GM21786 (cell line): ENCODE data around the gene ZDHHC14.

Experiments used
- ATAC-seq: cut with Tn5 transposase; IDR thresholded peaks from one replicate; pipeline ENCODE4 v1.9.1; 2021; ENCODE audit not compliant: unreplicated experiment

The ZDHHC14 gene

DNA sequence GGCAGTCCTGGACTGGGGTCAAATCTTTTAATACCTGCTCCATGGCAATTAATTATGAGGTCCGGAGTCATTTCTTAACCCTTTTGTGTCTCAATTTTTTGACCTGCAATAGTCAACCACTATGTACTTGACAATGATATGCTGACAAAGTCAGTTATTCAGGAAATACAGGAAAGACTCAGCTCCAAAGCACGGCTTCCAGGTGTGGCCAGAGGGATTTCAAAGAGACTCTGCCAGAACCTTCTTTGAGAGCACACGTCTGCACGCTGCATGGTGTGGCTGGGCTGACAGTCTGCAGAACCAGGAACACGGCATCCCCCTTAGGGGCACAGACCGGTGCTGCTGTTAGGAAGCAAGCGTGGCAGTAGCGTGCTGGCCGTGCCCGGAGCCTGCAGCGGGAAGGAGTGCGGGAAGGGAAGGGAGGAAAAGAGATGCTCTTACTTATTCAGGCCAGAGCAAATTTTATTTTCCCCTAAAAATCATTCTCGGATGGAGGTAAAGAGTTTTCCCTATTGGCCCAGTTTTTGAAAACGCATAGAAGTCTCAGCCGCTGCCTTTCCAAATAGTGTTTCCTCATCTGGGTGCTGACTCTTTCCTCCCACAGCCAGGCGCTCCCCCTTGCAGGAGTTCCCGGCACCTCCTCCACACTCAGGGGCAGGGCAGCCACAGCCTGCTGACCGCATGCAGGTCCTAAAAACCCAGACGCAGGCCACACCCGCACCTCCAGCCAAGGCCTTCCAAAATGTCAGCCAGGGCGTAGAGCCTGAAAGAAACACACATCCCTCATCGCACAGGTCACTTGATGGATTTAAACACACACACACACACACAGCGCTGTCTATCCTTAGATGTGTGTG is 254.6 kb downstream of the ZDHHC14 start:
- no peak for ATAC-seq

DNA sequence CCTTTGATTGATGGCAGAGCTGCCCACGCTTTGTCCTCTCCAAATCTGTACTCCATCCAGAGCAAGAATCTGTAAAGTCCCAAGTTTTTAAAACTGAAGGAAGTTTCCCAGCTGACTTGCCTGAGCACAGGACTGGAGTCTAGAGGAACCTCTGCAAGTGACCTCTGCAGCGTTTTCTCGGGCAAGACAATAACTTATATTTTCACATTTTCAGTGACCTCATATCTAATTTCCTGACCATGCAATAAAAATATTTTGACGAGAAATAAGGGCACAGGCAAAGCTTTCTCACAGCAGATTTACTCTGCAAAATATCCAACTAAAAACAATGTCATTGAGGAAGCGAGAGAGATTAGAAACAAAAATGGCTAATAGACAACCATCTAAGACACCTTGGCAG is 256.5 kb downstream of the ZDHHC14 start:
- no peak for ATAC-seq

DNA sequence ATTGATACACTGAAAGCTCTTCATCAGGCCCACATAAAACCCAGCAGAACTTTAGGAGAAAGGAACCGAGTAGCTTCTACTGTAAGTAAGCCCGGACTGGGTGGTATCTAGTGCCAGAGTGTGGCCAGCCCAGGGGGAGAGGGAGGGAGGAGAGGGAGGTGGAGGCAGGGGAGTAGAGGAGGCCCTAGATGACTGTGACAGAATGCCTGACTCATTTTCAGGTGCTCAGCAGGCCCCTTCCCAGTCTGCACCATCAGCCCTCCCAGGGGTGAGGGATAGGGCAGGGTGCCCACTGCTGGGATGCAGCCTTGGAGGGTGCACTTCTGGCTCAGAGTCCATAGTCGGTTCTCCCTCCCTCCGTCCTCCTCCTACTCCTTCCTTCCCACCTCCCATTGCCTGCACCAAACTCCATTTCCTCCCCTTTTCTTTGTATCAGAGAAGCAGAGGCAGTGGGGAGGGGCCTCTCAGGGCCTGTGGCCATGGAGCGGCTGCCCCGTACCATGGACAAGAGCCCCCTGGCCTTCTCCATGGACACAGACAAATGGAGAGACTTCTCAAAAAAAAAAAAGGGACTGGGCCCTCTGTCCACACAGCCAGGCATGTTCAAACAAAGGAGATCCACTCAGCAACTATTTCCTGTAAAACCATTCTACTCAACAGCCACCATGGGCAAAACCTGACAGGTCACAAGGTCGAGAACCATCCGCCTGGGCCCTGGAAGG is 257.1 kb downstream of the ZDHHC14 start:
- ATAC-seq: no peak

DNA sequence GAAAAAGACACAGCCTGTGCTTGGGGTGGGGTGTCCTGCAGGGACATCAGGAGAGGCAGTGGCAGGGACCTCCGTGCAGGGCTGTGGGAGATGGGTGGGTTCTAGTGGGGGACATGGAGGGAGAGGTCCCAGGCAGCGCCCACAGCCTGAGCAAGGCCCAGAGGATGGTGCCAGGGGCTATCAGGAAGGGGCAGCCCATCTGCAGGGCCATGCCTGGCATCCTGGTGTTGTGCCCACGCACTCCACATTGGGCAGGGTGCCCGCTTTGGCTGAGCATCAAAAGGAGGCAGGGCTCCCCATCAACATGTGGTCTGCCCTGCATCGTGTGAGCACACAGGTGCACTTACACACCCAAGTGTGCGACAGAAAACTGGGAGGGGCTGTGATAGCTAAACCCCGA is 257.8 kb downstream of the ZDHHC14 start:
- ATAC-seq: no peak

DNA sequence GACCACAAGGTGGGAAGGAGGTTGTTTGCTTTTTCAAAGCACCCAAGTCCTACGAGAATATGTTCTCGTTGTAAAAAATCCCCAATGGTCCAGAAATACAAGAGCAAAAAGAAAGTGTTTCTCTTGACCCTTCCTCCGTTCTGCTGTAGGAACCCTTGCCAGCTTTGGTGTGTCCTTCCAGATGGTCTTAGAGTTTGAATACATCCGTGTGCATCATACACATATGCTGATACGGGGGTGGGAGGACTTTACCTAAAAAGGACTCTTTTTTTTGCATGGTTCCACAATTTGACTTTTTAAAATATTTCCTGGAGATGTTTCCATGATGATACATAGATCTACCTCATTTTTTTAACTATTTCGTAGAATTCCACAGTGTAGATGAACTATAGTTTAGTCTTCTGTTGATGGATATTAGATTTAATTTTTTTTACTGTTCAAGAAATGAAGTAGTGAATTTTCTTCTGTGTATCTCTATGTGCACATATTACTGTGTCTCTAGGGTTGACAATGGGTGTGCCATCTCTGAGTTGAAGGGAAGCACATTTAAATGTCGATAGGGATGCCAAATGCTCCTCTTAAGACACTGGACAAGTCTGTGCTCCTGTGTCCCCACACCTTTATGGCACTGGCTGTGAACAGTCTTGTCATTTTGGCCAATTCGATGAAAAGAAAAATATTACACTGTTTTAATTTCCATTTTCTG is 259.9 kb downstream of the ZDHHC14 start:
- ATAC-seq: no peak

DNA sequence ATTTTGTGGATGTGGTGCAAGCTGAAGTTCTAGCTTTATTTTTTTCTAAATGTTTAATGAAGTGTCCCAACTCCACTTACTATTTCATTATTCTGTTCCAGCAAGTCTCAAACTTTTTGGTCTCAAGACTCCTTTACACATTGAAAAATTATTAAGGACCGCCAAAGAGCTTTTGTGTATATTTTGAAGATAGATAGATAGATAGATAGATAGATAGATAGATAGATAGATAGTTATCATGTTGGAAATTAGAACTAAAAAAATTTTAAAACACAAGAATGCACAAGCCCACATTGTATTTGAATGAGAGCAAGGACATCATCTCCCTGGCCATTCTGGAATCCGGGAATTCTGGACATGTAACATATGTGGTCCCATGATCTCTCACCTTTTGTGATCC is 260.8 kb downstream of the ZDHHC14 start:
- no peak for ATAC-seq

DNA sequence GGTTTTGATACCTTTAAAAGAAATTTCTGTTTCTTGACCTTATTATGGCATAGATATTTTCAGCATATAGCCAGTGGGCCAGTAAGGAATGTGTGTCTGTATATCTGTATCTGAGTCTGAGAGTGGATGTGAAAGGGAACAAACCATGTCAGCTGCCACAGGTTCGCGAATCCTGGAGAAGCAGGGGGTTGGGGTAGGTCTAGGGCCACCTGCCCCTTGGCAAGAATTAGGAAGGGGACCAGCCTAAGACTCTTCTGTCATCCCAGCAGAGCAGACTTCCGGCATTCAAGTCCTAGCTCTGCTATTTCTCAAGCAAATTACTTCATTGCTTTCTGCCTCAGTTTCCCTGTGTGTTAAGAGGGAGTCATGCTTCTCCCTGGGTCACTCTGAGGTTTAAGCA is 261.7 kb downstream of the ZDHHC14 start:
- no peak for ATAC-seq

DNA sequence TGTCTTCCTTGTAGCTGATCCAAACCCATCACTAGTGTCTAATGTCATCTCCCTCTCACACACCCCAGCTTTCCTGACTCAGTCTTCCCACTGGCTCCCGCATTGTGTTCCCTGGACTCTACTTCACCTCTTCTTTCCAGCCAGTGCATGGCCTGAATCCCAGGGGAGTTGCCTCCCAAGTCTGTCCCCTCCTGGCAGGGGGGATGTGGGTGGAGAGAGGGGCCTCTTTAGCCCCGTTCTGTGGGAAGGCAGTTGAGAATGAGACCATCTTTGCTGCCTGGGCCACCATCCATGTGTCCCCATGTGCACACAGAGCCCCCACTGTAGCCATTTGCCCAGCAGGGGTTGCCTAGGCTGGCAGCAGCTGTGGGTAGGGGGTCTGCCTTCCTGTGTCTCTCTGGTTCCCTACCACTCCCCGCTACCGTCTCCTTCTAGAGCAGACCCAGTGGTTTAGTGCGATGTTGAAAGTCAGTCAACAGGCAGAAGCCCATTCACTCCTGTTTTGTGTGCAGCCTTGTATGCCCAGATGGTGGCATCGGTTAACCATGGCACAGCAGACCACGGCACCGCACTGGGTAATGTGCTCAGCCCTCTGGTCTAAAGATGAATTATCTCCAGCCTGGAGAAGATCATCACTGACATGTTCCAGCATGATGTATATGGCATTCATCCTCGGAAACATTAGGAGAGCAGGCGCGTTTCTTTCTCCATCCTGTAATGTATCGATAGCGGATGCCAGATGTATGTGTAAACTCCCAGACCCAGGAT is 263.2 kb downstream of the ZDHHC14 start:
- no peak for ATAC-seq

DNA sequence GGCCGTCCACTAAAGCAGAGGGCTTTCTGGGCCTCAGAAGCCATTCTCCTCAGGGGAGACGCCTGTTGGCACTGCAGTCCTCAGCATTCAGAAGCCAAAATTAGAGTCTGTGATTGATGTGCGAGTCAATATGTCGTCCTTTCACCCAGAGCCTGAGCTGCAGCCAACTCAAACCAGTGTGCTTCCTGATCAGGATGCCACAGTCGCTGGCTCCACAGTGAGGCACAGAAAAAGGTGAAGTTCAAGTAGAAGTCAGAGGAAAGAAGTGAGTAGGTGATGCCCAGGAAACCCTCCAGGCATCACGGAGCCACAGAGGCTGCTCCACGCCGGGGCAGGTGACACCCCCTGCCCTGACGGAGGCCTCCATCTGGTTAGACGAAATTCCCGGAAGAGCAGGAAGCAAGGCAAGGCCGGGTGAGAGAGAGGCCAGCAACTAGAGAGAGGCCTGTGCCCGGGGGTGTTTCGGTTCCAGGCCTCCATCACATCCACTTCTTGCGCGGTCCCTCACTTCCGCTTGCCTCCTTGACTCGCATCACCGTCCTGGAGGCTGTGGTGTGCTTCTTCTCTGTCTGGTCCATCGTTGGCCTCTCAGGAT is 264.3 kb downstream of the ZDHHC14 start:
- ATAC-seq: no peak

DNA sequence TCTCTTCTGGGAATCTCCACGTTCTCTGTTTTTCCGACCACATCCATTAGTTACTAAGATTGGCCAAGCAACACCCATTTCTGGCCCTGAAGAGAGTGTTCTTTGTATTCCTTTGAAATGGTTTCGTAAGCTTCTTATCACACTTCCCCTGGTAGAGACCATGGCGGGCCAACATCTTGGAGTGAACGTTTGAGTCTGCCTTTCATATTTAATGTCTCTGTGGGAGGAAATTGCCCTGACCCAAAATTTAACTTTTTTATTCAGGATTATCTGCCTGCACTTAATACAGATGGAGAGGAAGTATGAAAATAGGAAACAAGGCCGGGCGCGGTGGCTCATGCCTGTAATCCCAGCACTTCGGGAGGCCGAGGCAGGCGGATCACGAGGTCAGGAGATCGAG is 265.0 kb downstream of the ZDHHC14 start:
- no peak for ATAC-seq

DNA sequence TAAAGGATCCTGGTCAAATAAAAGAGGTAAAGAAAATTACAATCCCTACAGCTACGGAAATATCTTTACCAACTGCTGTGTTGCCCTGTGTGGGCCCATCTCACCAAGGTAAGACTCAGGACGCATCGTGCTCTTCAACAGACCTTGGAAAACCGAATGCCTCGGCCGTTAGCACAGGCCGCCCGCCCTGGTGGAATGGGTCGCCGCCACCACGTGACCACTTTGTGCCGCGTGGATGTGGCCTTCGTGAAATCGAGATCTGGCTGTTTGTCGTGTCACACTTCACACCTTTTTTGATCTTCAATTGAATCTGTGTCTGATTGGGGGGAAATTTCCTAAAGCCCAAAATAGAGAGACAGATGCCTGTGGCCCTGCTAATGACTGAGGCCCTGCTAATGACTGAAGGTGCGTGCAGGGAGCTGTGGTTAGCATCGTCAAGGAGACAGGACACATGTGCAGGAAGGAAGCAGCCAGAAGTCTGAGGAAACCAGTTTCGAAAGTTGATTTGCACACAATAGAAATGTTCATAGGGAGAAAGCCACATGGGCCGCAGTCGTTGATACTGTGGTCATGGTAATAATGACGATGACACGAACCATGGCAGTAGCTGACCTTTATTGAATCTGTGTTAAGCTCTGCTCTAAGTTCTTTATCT is 266.4 kb downstream of the ZDHHC14 start:
- no peak for ATAC-seq

DNA sequence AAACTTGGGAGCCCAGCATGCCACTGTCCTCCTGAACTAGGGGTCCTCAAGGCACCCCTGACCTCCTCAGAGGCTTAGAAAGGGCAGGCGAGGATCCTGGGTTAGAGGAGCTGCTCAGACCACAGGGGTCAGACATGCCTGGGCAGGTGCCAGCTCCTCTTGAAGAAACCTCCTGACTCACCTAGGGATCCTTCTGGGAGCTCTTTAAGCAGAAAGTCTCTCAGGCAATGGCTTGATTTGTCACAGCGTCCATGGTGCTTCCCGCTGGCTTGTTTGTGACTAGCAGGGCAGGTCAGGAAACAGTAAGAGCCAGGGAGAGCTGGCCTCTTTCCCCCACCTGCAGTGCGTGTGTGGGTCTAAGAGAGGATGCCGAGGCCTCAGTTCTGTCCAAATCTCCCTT is 267.6 kb downstream of the ZDHHC14 start:
- ATAC-seq: no peak

DNA sequence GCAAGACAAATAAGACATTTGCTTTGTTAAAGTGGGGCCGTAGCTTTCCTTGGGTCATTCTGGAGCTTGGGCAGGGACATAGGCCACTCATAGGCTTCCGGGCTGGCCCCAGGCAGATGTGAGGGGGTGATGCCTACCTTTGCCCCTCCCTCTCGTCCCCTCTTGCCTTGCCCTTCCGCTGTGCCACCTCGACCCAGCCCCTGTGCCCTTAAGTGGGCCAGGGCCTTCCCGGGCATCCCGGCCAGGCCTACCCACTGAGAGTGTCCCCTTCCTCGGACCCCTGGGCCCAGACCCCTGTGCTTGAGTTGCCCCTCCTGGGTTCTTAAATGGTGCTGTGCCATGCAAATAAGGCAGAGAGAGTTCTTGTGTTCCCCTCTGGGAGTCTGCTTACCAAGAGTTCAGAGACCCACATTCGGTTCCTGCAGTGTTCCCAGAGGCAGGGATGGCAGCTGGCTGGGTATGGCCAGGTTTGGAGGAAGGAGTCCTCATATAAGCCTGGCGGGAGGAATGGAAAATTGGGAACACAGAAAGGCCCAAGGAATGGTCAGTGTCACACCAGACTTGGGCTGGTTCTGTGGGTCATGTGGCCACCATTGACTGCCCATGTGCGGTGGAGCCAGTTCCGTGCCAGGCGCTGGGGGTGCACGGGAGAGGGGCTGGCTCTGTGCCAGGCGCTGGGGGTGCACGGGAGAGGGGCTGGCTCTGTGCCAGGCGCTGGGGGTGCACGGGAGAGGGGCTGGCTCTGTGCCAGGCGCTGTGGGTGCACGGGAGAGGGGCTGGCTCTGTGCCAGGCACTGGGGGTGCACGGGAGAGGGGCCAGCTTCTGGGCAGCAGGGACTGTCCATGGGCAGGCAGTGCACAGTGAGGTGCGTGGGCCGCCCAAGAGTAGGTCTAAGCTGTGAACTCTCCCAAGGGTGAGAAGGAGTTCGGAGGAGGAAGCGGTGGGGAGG is 268.6 kb downstream of the ZDHHC14 start:
- no peak for ATAC-seq

DNA sequence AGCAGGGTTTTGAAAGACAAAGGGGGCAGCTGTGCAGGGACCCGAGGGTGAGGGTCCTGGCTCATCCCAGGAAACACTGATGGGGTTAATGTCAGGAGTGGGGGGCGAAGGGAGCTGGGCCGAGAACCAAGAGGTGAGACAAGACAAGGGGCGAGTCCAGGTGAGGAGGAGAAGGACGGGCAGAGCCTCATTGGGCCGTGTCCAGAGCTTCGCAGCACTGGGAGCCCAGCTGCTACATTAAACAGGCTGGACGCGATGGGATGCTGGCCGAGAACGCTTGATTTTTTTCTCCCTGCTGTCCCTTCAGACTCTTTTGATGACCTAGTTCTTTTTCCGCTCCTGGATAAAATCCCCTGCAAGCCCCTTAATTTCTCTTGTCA is 269.3 kb downstream of the ZDHHC14 start:
- no peak for ATAC-seq

DNA sequence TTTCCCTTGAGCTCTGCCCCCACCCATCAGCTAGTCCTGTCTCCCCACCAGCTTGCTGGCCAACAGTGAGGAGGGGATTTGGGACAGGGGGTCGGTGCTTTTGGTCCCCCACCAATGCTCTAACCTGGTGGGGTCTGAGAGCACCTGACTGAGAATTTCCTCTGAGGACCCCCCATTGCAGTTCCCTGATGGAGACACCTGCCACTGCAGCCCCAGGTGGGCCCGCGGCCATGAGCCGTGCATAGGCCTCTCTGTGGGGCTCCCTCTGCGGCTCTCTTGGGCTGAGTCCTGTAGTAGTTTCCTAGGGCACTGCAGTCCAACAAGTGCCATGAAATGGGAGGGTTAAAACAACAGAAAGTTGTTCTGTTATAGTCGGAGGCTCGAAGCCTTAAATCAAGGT is 269.8 kb downstream of the ZDHHC14 start:
- no peak for ATAC-seq

DNA sequence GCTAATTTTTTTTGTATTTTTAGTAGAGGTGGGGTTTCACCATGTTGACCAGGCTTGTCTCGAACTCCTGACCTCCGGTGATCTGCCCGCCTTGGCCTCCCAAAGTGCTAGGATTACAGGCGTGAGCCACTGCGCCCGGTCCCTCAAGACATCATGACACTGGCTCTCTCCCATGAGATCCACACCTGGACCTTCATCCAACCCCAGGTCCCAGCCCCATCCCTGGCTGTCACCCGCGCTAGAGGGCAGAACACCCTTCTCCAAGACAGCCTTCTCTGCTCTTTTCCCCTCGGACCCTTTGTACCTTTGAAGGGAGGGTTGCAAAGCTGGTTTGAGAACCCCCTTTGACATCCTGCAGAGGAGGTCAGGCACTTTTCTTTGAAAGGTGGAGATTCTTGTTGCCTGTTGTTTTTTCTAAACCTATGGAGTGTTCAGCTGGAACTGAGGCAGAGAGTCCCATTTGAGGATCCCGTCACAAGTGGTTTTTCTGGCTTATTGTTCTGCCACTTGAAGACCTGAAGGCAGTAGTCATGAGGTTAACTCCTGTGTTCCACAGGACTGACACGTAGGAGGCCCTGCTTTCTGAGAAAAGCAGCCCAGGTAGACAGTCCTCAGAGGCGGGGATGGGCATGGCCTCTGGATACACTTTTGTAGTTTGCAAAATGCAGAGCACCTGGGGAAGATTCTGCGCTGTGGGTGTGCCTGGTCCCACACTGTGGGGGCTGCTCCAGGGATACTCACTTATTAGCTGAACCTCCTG is 270.9 kb downstream of the ZDHHC14 start:
- ATAC-seq: no peak

DNA sequence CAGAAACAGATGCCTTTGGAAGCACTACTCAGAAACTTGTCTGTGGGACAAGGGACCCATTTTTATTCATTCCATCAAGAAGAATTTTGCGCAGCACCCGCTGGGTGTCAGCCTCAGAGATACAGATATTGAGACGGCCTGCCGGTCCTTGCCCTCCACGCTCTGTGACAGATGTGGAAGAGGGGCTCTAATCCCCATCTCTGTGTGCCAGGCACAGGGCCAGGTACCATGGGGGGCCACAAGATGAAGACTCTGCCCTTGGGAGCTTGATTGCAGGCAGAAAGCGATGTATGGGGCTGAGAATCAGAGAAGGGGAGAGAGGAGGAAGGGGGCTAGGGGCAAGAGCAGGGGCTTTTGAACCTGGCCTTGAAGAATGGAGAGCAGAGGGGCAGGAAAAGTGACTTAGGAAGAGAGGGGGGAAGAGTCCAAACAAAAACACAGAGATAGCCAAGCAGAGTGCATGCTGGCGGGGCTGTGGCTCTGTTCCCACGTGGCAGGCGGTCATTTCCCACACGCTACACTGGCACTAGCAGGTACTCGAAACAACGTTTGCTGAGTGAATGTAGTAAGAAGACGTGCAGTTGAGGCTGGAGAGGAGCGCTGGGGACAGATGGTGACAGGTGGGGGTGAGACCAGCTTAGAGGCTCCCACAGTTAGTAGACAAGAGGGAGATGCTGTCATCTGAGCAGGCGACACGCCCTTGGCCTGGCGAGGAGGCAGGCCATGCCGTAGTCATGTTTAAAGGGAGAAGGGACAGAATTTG is 271.8 kb downstream of the ZDHHC14 start:
- no peak for ATAC-seq

DNA sequence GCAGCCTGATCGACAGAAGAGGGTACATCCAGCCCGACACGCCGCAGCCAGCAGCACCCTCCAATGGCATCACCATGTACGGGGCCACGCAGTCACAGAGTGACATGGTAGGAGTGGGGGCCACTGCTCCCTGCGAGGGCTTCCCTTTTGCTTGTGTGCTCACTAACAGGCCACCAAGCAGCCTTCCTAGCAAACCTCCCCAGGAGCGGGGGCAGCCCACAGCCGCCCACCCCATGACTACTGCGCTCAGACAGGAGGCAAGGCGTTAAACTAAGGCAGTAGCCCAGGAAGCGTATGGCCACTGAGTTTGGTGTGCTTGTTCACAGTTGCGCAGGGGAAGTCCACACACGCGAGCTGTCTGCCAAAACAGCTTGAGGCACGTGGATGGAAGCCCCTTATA is 272.5 kb downstream of the ZDHHC14 start:
- ATAC-seq: no peak
